Transverse colon (tissue), 4 donors: ENCODE measurements around the gene TNFRSF4.

ENCODE experiments used
- CTCF ChIP-seq, 5 experiments: fragments of 200-600 bp in 3 of 5; fragments of 450-650 bp in 2 of 5; sonication (generic) in 3 of 5; IDR thresholded peaks; 1 replicate in 2 of 5; 2 replicates in 3 of 5; pipeline ENCODE4 v1.5.1; 2016 to 2017; ENCODE audit warnings: antibody characterized with exemption in 5 of 5, inconsistent platforms in 3 of 5, mild to moderate bottlenecking in 2 of 5, moderate library complexity in 1 of 5
- POLR2A ChIP-seq: fragments of 450-650 bp; IDR thresholded peaks from one replicate; pipeline ENCODE4 v1.6.1; 2016; ENCODE audit warnings: antibody characterized with exemption, mild to moderate bottlenecking, moderate library complexity
- POLR2AphosphoS5 ChIP-seq, 3 donors: sonication (generic); formaldehyde crosslinking; IDR thresholded peaks; one replicate each; pipeline ENCODE4 v1.6.1; 2016; ENCODE audit warnings: antibody characterized with exemption in 3 of 3

- TF ChIP-seq POLR2A (no peak), POLR2AphosphoS5 (IDR thresholded peaks at IDR 0.05) (no peak), CTCF (IDR thresholded peaks at IDR 0.05) (no peak)
These were observed 13.4 kb upstream of the TNFRSF4 start for GRCh38 chr1:1227386-1227785.
